Mammary epithelial cell (primary cell): Measurements from ENCODE around the gene KMT2E.

Experiments
- CTCF ChIP-seq, 2 donors: IDR thresholded peaks in 1 of 2; conservative IDR thresholded peaks in 1 of 2; 2 replicates each; pipeline ENCODE4 v1.5.1; 2011 to 2012; ENCODE audit warnings: inconsistent platforms in 2 of 2, low read length in 2 of 2, mild to moderate bottlenecking in 2 of 2, control low read depth in 1 of 2, low read depth in 1 of 2; ENCODE audit not compliant: insufficient read depth in 1 of 2; ENCODE audit errors: extremely low read depth in 1 of 2
- EZH2 ChIP-seq: IDR thresholded peaks from 2 replicates; pipeline ENCODE4 v1.6.1; 2012; ENCODE audit warnings: low read length, inconsistent platforms, borderline replicate concordance

GRCh38 chr7:105028004-105028403 is 14.0 kb downstream of the KMT2E start:
- TF ChIP-seq CTCF (conservative IDR thresholded peaks at IDR 0.05 in 1 of 2, IDR thresholded peaks at IDR 0.05 in 1 of 2; ENCODE audit: extremely low read depth in 1 of 2, insufficient read depth in 1 of 2, low read depth in 1 of 2, low read length in 2 of 2), result no peak
- TF ChIP-seq EZH2, result no peak
